IPS-15b (cell line): Measurements from ENCODE around the gene FAM168A.

Experiments
- H3K27me3 ChIP-seq: one replicate; pipeline ENCODE4 v1.6.1; 2013; ENCODE audit warnings: low read length; ENCODE audit not compliant: control insufficient read depth, insufficient read depth
- H3K36me3 ChIP-seq: one replicate; pipeline ENCODE4 v1.6.1; 2013; ENCODE audit warnings: low read length; ENCODE audit not compliant: control insufficient read depth, insufficient read depth
- H3K4me1 ChIP-seq: one replicate; pipeline ENCODE4 v1.6.1; 2013; ENCODE audit warnings: mild to moderate bottlenecking, low read length; ENCODE audit not compliant: control insufficient read depth, insufficient read depth
- H3K4me3 ChIP-seq: one replicate; pipeline ENCODE4 v1.5.1; 2013; ENCODE audit warnings: low read depth, low read length
- H3K9ac ChIP-seq: one replicate; pipeline ENCODE4 v1.6.1; 2013; ENCODE audit warnings: low read depth, mild to moderate bottlenecking, low read length
- H3K9me3 ChIP-seq: one replicate; pipeline ENCODE4 v1.6.1; 2013; ENCODE audit warnings: mild to moderate bottlenecking, low read length; ENCODE audit not compliant: control insufficient read depth, insufficient read depth

FAM168A gene

GRCh38 chr11:73380897-73381410 is 217.0 kb downstream of the FAM168A start:
- peaks cover 3% of the 10 kb centered on the region for H3K4me1 ChIP-seq
- no peaks in the 10 kb centered on the region for H3K9me3 ChIP-seq
- peak overlapping the region; percentile 24 for H3K9ac ChIP-seq
- no peak overlapping the region for H3K4me3 ChIP-seq
- no peaks in the 10 kb centered on the region for H3K36me3 ChIP-seq
- H3K27me3 ChIP-seq, result peaks cover 2% of the 10 kb centered on the region

GRCh38 chr11:73380331-73380730 is 217.6 kb downstream of the FAM168A start:
- Histone ChIP-seq H3K27me3 (peaks cover 2% of the 10 kb centered on the region), H3K4me3 (no peak overlapping the region), H3K9me3 (no peaks in the 10 kb centered on the region), H3K4me1 (peaks cover 7% of the 10 kb centered on the region), H3K9ac (peak overlapping the region; percentile 24), H3K36me3 (no peaks in the 10 kb centered on the region)

GRCh38 chr11:73379189-73379880 is 218.6 kb downstream of the FAM168A start:
- Histone ChIP-seq H3K9me3 (no peaks in the 10 kb centered on the region), H3K4me3 (no peak overlapping the region)

GRCh38 chr11:73376803-73377629 is 220.9 kb downstream of the FAM168A start:
- Histone ChIP-seq H3K9ac (peak overlapping the region; percentile 70), H3K4me3 (peak overlapping the region; percentile 79), H3K9me3 (no peaks in the 10 kb centered on the region), H3K27me3 (peaks cover 2% of the 10 kb centered on the region), H3K36me3 (no peaks in the 10 kb centered on the region), H3K4me1 (peaks cover 7% of the 10 kb centered on the region)

More at GRCh38 chr11:73379189-73379880, 218.6 kb downstream of the FAM168A start:
- Histone ChIP-seq H3K27me3 (peaks cover 2% of the 10 kb centered on the region), H3K4me1 (peaks cover 7% of the 10 kb centered on the region), H3K9ac (no peak overlapping the region), H3K36me3 (no peaks in the 10 kb centered on the region)

- no peaks in the 10 kb centered on the region for H3K9me3 ChIP-seq
- H3K36me3 ChIP-seq, result no peaks in the 10 kb centered on the region
- peak within 1 kb of the TSS; percentile 70 for H3K9ac ChIP-seq
- peaks cover 7% of the 10 kb centered on the region for H3K4me1 ChIP-seq
- peaks cover 2% of the 10 kb centered on the region for H3K27me3 ChIP-seq
- H3K4me3 ChIP-seq, result peak within 1 kb of the TSS; percentile 79
These were observed 221.6 kb downstream of the FAM168A start, which contains the start of gene RELT for GRCh38 chr11:73376160-73376802. Gene RELT, plus strand, starts transcription at chr11:73376399. Its CDS starts 12,738 bp downstream, at chr11:73389137.

- Histone ChIP-seq H3K9me3 (no peaks in the 10 kb centered on the region), H3K9ac (no peak overlapping the region), H3K4me1 (peaks cover 7% of the 10 kb centered on the region), H3K36me3 (no peaks in the 10 kb centered on the region), H3K4me3 (no peak overlapping the region), H3K27me3 (peaks cover 2% of the 10 kb centered on the region)
These were observed 222.1 kb downstream of the FAM168A start for GRCh38 chr11:73375830-73376159.

- Histone ChIP-seq H3K27me3 (peaks cover 2% of the 10 kb centered on the region), H3K9me3 (no peaks in the 10 kb centered on the region), H3K4me1 (peaks cover 7% of the 10 kb centered on the region), H3K4me3 (no peak overlapping the region), H3K9ac (no peak overlapping the region), H3K36me3 (no peaks in the 10 kb centered on the region)
These were observed 223.8 kb downstream of the FAM168A start for GRCh38 chr11:73374151-73374550.

GRCh38 chr11:73372375-73372993 is 225.4 kb downstream of the FAM168A start:
- Histone ChIP-seq H3K9me3 (no peaks in the 10 kb centered on the region), H3K27me3 (no peaks in the 10 kb centered on the region), H3K4me3 (no peak overlapping the region), H3K9ac (no peak overlapping the region), H3K36me3 (no peaks in the 10 kb centered on the region), H3K4me1 (peaks cover 4% of the 10 kb centered on the region)

- Histone ChIP-seq H3K4me1 (no peaks in the 10 kb centered on the region), H3K9ac (no peak overlapping the region), H3K36me3 (peaks cover 4% of the 10 kb centered on the region), H3K9me3 (no peaks in the 10 kb centered on the region), H3K27me3 (peaks cover 4% of the 10 kb centered on the region), H3K4me3 (no peak overlapping the region)
These were observed 230.4 kb downstream of the FAM168A start for GRCh38 chr11:73367482-73368024.

- Histone ChIP-seq H3K36me3 (peaks cover 4% of the 10 kb centered on the region), H3K4me1 (no peaks in the 10 kb centered on the region), H3K9me3 (no peaks in the 10 kb centered on the region), H3K9ac (no peak overlapping the region), H3K4me3 (no peak overlapping the region), H3K27me3 (peaks cover 5% of the 10 kb centered on the region)
These were observed 231.0 kb downstream of the FAM168A start for GRCh38 chr11:73366953-73367352.

GRCh38 chr11:73366265-73366610 is 231.7 kb downstream of the FAM168A start:
- H3K36me3 ChIP-seq, result peaks cover 4% of the 10 kb centered on the region
- H3K9ac ChIP-seq, result no peak overlapping the region
- peaks cover 5% of the 10 kb centered on the region for H3K27me3 ChIP-seq
- no peaks in the 10 kb centered on the region for H3K4me1 ChIP-seq
- no peaks in the 10 kb centered on the region for H3K9me3 ChIP-seq
- no peak overlapping the region for H3K4me3 ChIP-seq
